HepG2 (cell line): ENCODE measurements around the gene HAT1. TPM values are rescaled to one million over a fixed set of nuclear protein-coding genes. Genes with fewer than 3 reads are reported as not detected.

Experiments
- ATAC-seq: fragments of 200-7000 bp; cut with Tn5 transposase; 3 replicates; pipeline ENCODE4 v1.9.1; 2020; ENCODE audit warnings: mild to moderate bottlenecking, moderate library complexity
- BruUV-seq: library from RNA; stranded (reverse); fragments of 400-500 nt; replicated peaks from 2 replicates; lab custom pipeline; 2021; lab: Mats Ljungman, UMichigan
- CTCF ChIA-PET: fragments of 300-600 bp; formaldehyde crosslinking; extraction: SDS; loops from one replicate; lab custom pipeline; 2021; ENCODE audit warnings: low total read pairs, inconsistent platforms, low intra/inter-chr PET ratio; lab: Yijun Ruan, JAX
- POLR2A ChIA-PET: fragments of 350-600 bp; sonication (Branson Sonifier 250); formaldehyde crosslinking; loops from one replicate; lab custom pipeline; 2020; ENCODE audit warnings: antibody characterized with exemption, inconsistent platforms; lab: Yijun Ruan, JAX
- DNase-seq: peaks from one replicate; pipeline ENCODE4 v3.0.0-alpha.2; 2015; ENCODE audit warnings: low spot score
- FAIRE-seq: peaks from 3 replicates; lab custom pipeline; 2011; peaks lifted over from hg19 to GRCh38; lab: Jason Lieb, UNC
- H2AFZ ChIP-seq: one replicate; pipeline ENCODE4 v1.6.1; 2011; ENCODE audit warnings: low read length, inconsistent platforms
- H3K27ac ChIP-seq: fragments of 300-600 bp; 3 replicates; pipeline ENCODE4 v1.8.0; 2011; ENCODE audit warnings: mixed run types, mild to moderate bottlenecking, mixed read lengths, low read length, inconsistent platforms; ENCODE audit not compliant: insufficient read depth; ENCODE audit errors: extremely low read length
- H3K27me3 ChIP-seq, 2 experiments: fragments of 200-600 bp in 1 of 2; 2 replicates in 1 of 2; 3 replicates in 1 of 2; pipeline versions ENCODE4 v1.6.0 to v1.8.0; 2011; ENCODE audit warnings: low read length in 2 of 2, mild to moderate bottlenecking in 2 of 2, moderate library complexity in 2 of 2, inconsistent platforms in 1 of 2; ENCODE audit not compliant: insufficient read depth in 2 of 2, control insufficient read depth in 1 of 2
- H3K36me3 ChIP-seq, 2 experiments: fragments of 200-600 bp in 1 of 2; replicated peaks in 1 of 2; 2 replicates in 1 of 2; 3 replicates in 1 of 2; pipeline versions ENCODE4 v1.5.1 to v1.8.0; 2011; ENCODE audit warnings: low read length in 2 of 2, inconsistent platforms in 1 of 2; ENCODE audit not compliant: insufficient read depth in 2 of 2, control insufficient read depth in 1 of 2
- H3K4me1 ChIP-seq: 2 replicates; pipeline ENCODE4 v1.5.1; 2012; ENCODE audit warnings: low read length, inconsistent platforms; ENCODE audit not compliant: insufficient read depth
- H3K4me2 ChIP-seq: 2 replicates; pipeline ENCODE4 v1.6.0; 2011; ENCODE audit warnings: low read depth, low read length, inconsistent platforms
- H3K4me3 ChIP-seq, 3 experiments: fragments of 200-600 bp in 1 of 3; sonication (generic), shearing (Covaris generic) in 1 of 3; replicated peaks in 1 of 3; 2 replicates each; pipeline ENCODE4 v1.5.1; 2011 to 2016; ENCODE audit warnings: low read length in 3 of 3, inconsistent platforms in 2 of 3, low read depth in 2 of 3, mild to moderate bottlenecking in 2 of 3, control low read depth in 1 of 3, mixed read lengths in 1 of 3; ENCODE audit not compliant: insufficient read depth in 1 of 3
- H3K79me2 ChIP-seq: one replicate; pipeline ENCODE4 v1.6.1; 2011; ENCODE audit warnings: low read length, inconsistent platforms; ENCODE audit not compliant: insufficient read depth
- H3K9ac ChIP-seq: 2 replicates; pipeline ENCODE4 v1.6.0; 2011; ENCODE audit warnings: mild to moderate bottlenecking, low read depth, low read length, inconsistent platforms; ENCODE audit not compliant: insufficient read depth
- H3K9me3 ChIP-seq: 2 replicates; pipeline ENCODE4 v1.5.1; 2012; ENCODE audit warnings: mild to moderate bottlenecking, low read length
- H4K20me1 ChIP-seq: 2 replicates; pipeline ENCODE4 v1.6.0; 2011; ENCODE audit warnings: inconsistent platforms, mild to moderate bottlenecking, low read length, moderate library complexity; ENCODE audit not compliant: insufficient read depth
- CBFB ChIP-seq: sonication (generic); formaldehyde crosslinking; IDR thresholded peaks from 2 replicates; pipeline ENCODE4 v1.4.0; 2020; ENCODE audit warnings: missing genetic modification reagents
- HNRNPL ChIP-seq: fragments of 200-400 bp; formaldehyde crosslinking; IDR thresholded peaks from 2 replicates; pipeline ENCODE4 v1.6.1; 2017; ENCODE audit warnings: mild to moderate bottlenecking, low read depth, low read length
- JARID2 ChIP-seq: sonication (generic); formaldehyde crosslinking; IDR thresholded peaks from 2 replicates; pipeline ENCODE4 v1.8.1; 2023; ENCODE audit warnings: missing genetic modification reagents, inconsistent platforms; ENCODE audit not compliant: insufficient replicate concordance
- MTF1 ChIP-seq: sonication (generic); formaldehyde crosslinking; IDR thresholded peaks from 2 replicates; pipeline ENCODE4 v1.5.0; 2020; ENCODE audit warnings: missing genetic modification reagents
- NFE2L1 ChIP-seq: sonication (generic); formaldehyde crosslinking; IDR thresholded peaks from 2 replicates; pipeline ENCODE4 v1.4.0; 2020; ENCODE audit warnings: missing genetic modification reagents, mild to moderate bottlenecking, borderline replicate concordance
- SPEN ChIP-seq: sonication (generic); formaldehyde crosslinking; IDR thresholded peaks from 2 replicates; pipeline ENCODE4 v1.5.1; 2020; ENCODE audit warnings: low read depth, mild to moderate bottlenecking, missing genetic modification reagents
- YY1 ChIP-seq: IDR thresholded peaks from 2 replicates; pipeline ENCODE4 v1.6.1; 2011; ENCODE audit warnings: low read length, low read depth, moderate library complexity, mild to moderate bottlenecking; ENCODE audit not compliant: insufficient read depth, insufficient replicate concordance
- WGBS: methylation state at CpG from one replicate; pipeline ENCODE4 v1.1.6; 2017; ENCODE audit warnings: low lambda C conversion rate; 5-methylcytosine and 5-hydroxymethylcytosine counted together
- in situ Hi-C: cut with HindIII; loops from 2 replicates; pipeline ENCODE4 v1.10.0; 2017; ENCODE audit warnings: low pct_unique_long_range_greater_than_20kb; ENCODE audit not compliant: extremely low pct_ligation_motif_present
- intact Hi-C: fragments of 100-400 bp; cut with micrococcal nuclease; formaldehyde crosslinking; loops from one replicate; pipeline ENCODE4 v1.10.0; 2022; ENCODE audit not compliant: unreplicated experiment
- polyA plus RNA-seq, 8 experiments: library from polyadenylated mRNA; depleted of rRNA in 3 of 8; stranded (reverse) in 7 of 8; unstranded in 1 of 8; fragments of >200 nt; fragmentation: Illumina TruSeq in 4 of 8; extraction: Trizol in 4 of 8; gene quantifications; 2 replicates each; pipeline versions ENCODE4 v1.2.1 to v1.2.3, GENCODE V29; 2011 to 2016; ENCODE audit warnings: low read depth in 4 of 8, missing spikeins in 1 of 8, mixed read lengths in 1 of 8; ENCODE audit not compliant: insufficient read depth in 1 of 8
- total RNA-seq, 5 experiments: library from RNA; depleted of rRNA; stranded (reverse); fragments of >200 nt; fragmentation: Illumina TruSeq; extraction: Trizol; gene quantifications; 2 replicates each; pipeline ENCODE4 v1.2.3, GENCODE V29; 2016; ENCODE audit warnings: low read depth in 1 of 5
- TF ChIP-seq, protein P1 (sequence below): sonication (generic); formaldehyde crosslinking; IDR thresholded peaks from 2 replicates; pipeline ENCODE4 v1.4.0; 2020; ENCODE audit warnings: missing genetic modification reagents, borderline replicate concordance
- TF ChIP-seq, protein P2 (sequence below): IDR thresholded peaks from 2 replicates; pipeline ENCODE4 v1.6.1; 2016; ENCODE audit warnings: missing compliant biosample characterization, missing genetic modification reagents, borderline replicate concordance

Gene HAT1
- total and polyA plus RNA-seq, 2 of the 13 experiments (the other 11 are each of a cell fraction or from before 2014, with no cell fraction given): 45.4 to 119 TPM

DNA sequence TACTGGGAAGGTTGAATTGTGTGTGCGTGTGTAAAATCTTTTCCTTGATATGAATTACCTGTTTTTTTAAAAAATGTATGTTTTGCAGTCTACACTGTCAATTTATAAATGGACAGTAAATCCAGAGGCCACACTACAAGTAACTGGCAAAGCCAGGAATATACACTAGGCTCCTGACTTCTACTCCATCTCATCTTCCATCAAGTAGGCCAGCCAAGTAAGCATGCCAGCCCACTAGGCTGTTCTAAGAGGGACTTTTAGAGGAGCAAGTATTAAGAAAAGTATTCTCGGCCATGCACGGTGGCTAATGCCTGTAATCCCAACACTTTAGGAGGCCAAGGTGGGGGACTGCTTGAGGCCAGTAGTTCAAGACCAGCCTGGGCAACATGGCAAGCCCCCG, 64.5 kb downstream of the HAT1 start:
- POLR2A ChIA-PET: no interaction called here
- Histone ChIP-seq H3K79me2 (no peaks in the 10 kb centered on the region), H3K27me3 (no peaks in the 10 kb centered on the region), H3K4me1 (no peaks in the 10 kb centered on the region), H3K9ac (no peak overlapping the region), H3K4me2 (no peak overlapping the region), H2AFZ (no peak overlapping the region), H3K36me3 (peaks cover 1 to 4% of the 10 kb centered on the region in 2 experiments; a peak in 2 of 5 replicates), H3K9me3 (no peaks in the 10 kb centered on the region), H4K20me1 (no peaks in the 10 kb centered on the region), H3K27ac (no peak overlapping the region), H3K4me3 (no peak overlapping the region)
- DNase-seq: no peak
- TF ChIP-seq, protein P1, sequence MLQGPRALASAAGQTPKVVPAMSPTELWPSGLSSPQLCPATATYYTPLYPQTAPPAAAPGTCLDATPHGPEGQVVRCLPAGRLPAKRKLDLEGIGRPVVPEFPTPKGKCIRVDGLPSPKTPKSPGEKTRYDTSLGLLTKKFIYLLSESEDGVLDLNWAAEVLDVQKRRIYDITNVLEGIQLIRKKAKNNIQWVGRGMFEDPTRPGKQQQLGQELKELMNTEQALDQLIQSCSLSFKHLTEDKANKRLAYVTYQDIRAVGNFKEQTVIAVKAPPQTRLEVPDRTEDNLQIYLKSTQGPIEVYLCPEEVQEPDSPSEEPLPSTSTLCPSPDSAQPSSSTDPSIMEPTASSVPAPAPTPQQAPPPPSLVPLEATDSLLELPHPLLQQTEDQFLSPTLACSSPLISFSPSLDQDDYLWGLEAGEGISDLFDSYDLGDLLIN (CRISPR knock-in tag): no peak
- TF ChIP-seq SPEN (no peak), YY1 (no peak), NFE2L1 (CRISPR knock-in tag) (no peak), JARID2 (no peak), HNRNPL (no peak), CBFB (CRISPR knock-in tag) (no peak), MTF1 (CRISPR knock-in tag) (no peak)
- TF ChIP-seq, protein P2, sequence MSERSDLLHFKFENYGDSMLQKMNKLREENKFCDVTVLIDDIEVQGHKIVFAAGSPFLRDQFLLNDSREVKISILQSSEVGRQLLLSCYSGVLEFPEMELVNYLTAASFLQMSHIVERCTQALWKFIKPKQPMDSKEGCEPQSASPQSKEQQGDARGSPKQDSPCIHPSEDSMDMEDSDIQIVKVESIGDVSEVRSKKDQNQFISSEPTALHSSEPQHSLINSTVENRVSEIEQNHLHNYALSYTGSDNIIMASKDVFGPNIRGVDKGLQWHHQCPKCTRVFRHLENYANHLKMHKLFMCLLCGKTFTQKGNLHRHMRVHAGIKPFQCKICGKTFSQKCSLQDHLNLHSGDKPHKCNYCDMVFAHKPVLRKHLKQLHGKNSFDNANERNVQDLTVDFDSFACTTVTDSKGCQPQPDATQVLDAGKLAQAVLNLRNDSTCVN (CRISPR knock-in tag): no peak
- in situ Hi-C loops (no loop called here), intact Hi-C loops (no loop called here)
- no peak for ATAC-seq
- CTCF ChIA-PET: no interaction called here
- FAIRE-seq: no peak
- no TSS peak for BruUV-seq
- 93% methylated on average over 4 of the region's 4 CpGs for WGBS
